Mucosa of stomach (tissue), 1 donor: ENCODE measurements around the gene IL36RN.

Source experiments
- H3K27me3 ChIP-seq: one replicate; pipeline ENCODE4 v1.7.0; 2013; ENCODE audit warnings: mild to moderate bottlenecking, low read length; ENCODE audit not compliant: control insufficient read depth, insufficient read depth
- H3K36me3 ChIP-seq: one replicate; pipeline ENCODE4 v1.7.0; 2013; ENCODE audit warnings: low read length; ENCODE audit not compliant: control insufficient read depth, insufficient read depth
- H3K4me1 ChIP-seq: one replicate; pipeline ENCODE4 v1.7.0; 2013; ENCODE audit warnings: mild to moderate bottlenecking, low read length; ENCODE audit not compliant: control insufficient read depth, insufficient read depth
- H3K4me3 ChIP-seq: one replicate; pipeline ENCODE4 v1.7.0; 2013; ENCODE audit warnings: low read length
- H3K9ac ChIP-seq: one replicate; pipeline ENCODE4 v1.7.0; 2013; ENCODE audit warnings: mild to moderate bottlenecking, low read length, moderate library complexity
- H3K9me3 ChIP-seq: one replicate; pipeline ENCODE4 v1.7.0; 2013; ENCODE audit warnings: mild to moderate bottlenecking, low read length, moderate library complexity; ENCODE audit not compliant: control insufficient read depth
- donor health status: Pancreatic carcinoma.

Gene IL36RN

DNA sequence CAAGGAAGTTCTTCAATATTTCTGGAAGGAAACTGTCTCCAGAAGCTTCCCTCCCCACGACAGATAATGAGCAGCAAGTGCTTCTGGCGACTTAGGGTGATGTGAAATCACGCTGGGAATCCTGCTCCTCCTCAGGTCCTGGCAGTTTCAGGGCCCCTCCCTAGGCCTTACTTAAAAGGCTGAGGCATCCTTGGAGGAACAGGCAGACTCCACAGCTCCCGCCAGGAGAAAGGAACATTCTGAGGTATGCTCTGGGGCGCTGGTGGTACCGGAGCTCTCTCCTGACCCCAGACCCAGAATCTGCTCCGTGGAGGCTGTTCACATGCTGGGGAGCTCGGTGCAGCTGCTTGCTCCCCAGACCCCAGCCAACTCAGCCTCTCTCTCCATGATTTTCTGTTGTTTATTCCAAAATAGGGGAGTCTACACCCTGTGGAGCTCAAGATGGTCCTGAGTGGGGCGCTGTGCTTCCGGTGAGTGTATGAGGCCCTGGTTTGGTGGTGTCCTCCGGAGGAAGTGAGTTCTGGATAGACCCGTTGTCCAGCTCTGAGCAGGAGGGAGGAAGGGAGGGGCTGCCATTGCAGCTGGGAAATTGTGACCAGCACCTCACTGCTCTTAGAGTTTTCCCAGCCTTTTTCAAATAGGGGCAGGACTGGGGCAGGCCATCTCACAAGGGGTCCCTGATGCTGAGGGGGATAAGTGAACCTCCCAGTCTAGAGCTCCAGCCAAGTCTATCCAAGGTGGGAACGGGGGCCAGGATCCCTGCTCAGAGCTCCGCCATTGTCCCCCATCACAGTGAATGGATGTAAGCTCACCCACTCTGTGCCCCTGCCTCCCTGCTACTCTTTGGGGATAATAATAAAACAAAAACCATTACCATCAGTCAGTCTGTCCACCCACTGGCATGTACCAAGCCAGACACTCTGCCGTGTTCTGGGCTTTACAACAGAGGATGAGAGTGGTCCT lies at the start of gene IL36RN:
IL36RN (plus strand) TSS at position 201 of the 963 bp plus-strand sequence; CDS start at position 442, 241 bp downstream.
- Histone ChIP-seq H3K9me3 (no peaks in the 10 kb centered on the region), H3K36me3 (no peaks in the 10 kb centered on the region), H3K27me3 (no peaks in the 10 kb centered on the region), H3K9ac (no peak within 1 kb of the TSS), H3K4me3 (no peak within 1 kb of the TSS), H3K4me1 (no peaks in the 10 kb centered on the region)

DNA sequence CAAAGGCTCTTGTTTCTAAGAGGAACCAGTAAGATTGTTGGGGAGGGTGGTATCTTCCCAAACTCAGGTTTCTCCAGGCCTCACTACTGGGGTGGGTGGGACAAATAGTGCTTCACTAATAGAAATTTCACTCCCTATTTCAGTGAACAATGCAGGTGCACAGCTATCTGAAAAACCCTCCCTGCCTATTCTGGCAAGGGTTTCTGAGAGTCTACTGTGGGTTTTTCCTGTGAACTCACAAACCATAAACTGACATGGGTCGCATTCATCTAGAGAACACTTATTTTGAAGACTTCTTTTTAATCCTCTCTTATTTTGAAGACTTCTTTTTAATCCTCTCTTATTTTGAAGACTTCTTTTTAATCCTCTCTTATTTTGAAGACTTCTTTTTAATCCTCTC lies 49.4 kb upstream of the IL36RN start:
- no peaks in the 10 kb centered on the region for H3K27me3 ChIP-seq
- no peak overlapping the region for H3K4me3 ChIP-seq
- peaks cover 5% of the 10 kb centered on the region for H3K4me1 ChIP-seq
- no peaks in the 10 kb centered on the region for H3K9me3 ChIP-seq
- no peak overlapping the region for H3K9ac ChIP-seq
- H3K36me3 ChIP-seq = no peaks in the 10 kb centered on the region

DNA sequence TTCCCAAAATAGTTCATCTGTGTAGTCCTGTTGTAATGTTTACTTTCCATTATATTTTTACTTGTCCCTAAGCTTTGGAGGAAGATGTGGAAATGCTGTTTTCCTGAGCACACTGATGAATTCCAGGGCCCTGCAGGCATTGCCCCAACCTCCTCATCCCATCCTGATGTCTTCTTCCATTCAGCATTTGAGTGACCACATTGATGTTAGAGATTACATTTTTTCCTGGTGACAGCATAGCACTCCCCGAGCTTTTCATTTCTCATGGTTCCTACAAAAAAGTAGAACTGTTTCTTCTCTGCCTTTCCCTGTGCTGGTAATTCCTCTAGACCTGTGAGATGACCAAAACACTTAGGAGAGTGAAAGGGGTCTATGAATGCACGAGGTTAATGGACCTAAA lies 48.9 kb upstream of the IL36RN start:
- Histone ChIP-seq H3K4me1 (peaks cover 5% of the 10 kb centered on the region), H3K9me3 (no peaks in the 10 kb centered on the region), H3K27me3 (no peaks in the 10 kb centered on the region), H3K36me3 (no peaks in the 10 kb centered on the region), H3K4me3 (no peak overlapping the region), H3K9ac (no peak overlapping the region)

DNA sequence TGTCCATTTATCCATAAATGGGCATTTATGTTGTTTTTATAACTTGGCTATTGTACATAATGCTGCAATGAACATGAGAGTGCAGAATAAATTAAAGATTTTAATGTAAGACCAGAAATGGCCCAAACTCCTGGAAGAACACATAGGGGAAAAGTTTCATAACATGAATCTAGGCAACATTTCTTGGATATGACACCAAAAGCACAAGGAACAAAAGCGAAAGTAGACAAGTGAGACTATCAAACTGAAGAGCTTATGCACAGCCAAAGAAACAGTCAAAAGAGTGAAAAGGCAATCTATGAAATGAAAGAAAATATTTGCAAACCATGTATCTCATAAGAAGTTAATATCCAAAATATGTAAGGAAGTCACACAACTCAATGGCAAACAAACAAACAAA lies 47.9 kb upstream of the IL36RN start:
- Histone ChIP-seq H3K27me3 (no peaks in the 10 kb centered on the region), H3K4me3 (no peak overlapping the region), H3K36me3 (no peaks in the 10 kb centered on the region), H3K9ac (no peak overlapping the region), H3K4me1 (peaks cover 13% of the 10 kb centered on the region), H3K9me3 (no peaks in the 10 kb centered on the region)

DNA sequence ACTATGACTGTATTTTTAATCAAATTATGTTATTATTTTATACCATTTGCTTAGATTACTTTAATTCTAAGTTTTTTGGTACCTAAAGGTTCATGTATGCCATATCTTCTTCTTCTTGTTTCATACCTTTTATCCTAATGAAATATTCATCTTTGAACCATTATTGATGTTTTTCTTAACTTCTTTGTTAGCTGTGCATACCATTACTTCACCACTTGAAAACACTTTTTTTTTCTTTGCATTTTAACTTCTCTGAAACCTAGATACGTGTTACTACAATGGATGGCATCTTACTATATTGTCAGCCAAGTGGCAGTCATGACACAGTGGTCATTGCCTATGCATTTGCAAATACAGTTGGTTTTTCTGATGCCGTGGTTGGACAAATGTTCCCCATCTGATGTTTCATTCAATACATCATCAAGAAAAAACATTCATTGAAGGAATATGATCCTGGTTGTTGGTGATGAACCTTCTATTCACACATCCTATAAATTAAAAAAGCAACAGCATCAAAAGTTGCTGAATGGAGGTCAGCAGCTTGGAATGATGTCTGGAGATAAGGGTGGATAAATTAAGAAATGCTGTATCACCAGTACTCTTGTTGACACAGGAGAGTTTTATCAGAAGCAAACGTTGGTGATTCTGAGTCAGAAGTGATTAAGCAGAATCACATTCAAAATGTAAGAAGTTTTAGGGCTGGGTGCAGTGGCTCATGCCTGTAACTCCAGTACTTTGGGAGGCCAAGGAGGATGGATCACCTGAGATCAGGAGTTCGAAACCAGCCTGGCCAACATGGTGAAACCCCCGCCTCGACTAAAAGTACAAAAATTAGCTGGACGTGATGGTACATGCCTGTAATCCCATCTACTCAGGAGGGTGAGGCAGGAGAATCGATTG lies 46.3 kb upstream of the IL36RN start:
- Histone ChIP-seq H3K4me3 (no peak overlapping the region), H3K9me3 (no peaks in the 10 kb centered on the region), H3K9ac (no peak overlapping the region), H3K27me3 (no peaks in the 10 kb centered on the region), H3K36me3 (no peaks in the 10 kb centered on the region), H3K4me1 (peaks cover 13% of the 10 kb centered on the region)

DNA sequence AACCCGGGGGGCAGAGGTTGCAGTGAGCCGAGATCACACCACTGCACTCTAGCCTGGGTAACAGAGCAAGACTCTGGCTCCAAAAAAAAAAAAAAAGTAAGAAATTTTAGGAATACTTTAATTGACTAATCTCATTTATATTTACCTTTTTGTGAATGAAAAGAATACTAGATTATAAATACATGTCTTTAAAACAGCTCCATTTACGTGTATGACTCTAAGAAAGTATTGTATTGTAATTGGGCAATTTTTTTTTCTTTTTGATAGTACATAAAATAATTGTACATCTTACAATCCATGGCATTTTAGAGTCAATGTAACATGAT lies 45.7 kb upstream of the IL36RN start:
- Histone ChIP-seq H3K9ac (no peak overlapping the region), H3K27me3 (no peaks in the 10 kb centered on the region)

DNA sequence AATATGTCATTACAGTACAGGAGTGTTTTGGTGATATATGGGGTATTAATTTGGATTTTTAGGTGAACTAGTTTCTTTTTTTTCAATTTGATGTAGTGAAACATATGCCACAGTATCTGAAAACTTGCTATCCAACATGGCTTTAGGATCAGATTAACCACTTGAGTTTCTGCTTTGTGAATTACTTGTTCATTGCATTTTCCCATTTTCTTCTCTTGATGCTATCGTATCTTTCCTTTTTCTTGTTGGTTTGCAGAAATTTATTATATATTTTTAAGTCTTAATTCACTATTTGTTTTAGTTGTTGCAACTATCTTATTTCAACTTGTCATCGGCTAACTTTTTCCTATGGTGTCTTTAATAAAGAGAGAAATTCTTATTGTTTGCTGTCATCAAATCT lies 44.9 kb upstream of the IL36RN start:
- no peaks in the 10 kb centered on the region for H3K9me3 ChIP-seq
- no peak overlapping the region for H3K9ac ChIP-seq
- peaks cover 13% of the 10 kb centered on the region for H3K4me1 ChIP-seq

More for the DNA sequence above, 45.7 kb upstream of the IL36RN start:
- peaks cover 13% of the 10 kb centered on the region for H3K4me1 ChIP-seq
- no peak overlapping the region for H3K4me3 ChIP-seq
- H3K9me3 ChIP-seq = no peaks in the 10 kb centered on the region
- no peaks in the 10 kb centered on the region for H3K36me3 ChIP-seq

DNA sequence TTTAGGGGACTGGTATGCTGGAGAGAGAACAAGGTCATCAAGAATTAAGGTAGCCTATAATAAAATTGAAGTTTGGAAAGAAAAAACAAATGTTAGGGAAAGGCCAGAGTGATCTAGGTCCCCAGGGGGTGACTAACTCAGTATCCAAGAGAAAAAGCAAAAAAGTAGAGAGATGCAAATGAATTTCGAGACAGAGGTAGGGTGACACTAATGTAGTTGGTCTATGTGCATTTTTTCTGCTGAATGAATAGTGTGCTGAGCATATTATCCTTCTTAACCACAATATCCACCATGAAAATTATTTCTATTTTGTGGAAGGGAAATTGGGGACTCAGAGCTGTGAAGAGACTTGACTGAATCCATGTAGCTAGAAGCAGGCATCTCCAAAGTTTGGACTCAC lies 44.0 kb upstream of the IL36RN start:
- no peak overlapping the region for H3K9ac ChIP-seq
- H3K4me1 ChIP-seq = peaks cover 13% of the 10 kb centered on the region
- H3K36me3 ChIP-seq = no peaks in the 10 kb centered on the region
- no peak overlapping the region for H3K4me3 ChIP-seq
- H3K27me3 ChIP-seq = no peaks in the 10 kb centered on the region
- H3K9me3 ChIP-seq = no peaks in the 10 kb centered on the region

More for the DNA sequence above, 44.9 kb upstream of the IL36RN start:
- no peak overlapping the region for H3K4me3 ChIP-seq
- no peaks in the 10 kb centered on the region for H3K27me3 ChIP-seq
- H3K36me3 ChIP-seq = no peaks in the 10 kb centered on the region

DNA sequence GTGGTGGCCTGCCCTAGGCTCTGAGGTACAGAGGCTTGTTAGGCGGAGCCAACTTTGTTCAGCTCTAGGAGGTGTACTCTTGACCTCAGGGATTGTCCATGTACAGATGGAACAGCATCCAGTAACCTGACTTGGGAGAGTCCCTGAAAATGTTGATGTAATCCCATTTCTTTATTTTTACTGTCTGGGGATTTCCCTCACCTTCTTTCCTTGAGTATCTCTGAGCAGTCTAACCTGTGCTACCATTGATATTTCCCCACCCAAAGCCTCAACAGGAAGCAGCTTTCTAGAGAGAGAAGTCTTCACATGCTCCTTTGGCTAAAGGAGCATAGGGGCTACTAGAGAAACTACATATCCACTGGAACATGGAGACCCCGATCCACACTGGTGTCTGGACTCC lies 43.3 kb upstream of the IL36RN start:
- Histone ChIP-seq H3K36me3 (no peaks in the 10 kb centered on the region), H3K4me3 (no peak overlapping the region), H3K27me3 (no peaks in the 10 kb centered on the region), H3K9ac (no peak overlapping the region), H3K9me3 (no peaks in the 10 kb centered on the region), H3K4me1 (peaks cover 13% of the 10 kb centered on the region)

DNA sequence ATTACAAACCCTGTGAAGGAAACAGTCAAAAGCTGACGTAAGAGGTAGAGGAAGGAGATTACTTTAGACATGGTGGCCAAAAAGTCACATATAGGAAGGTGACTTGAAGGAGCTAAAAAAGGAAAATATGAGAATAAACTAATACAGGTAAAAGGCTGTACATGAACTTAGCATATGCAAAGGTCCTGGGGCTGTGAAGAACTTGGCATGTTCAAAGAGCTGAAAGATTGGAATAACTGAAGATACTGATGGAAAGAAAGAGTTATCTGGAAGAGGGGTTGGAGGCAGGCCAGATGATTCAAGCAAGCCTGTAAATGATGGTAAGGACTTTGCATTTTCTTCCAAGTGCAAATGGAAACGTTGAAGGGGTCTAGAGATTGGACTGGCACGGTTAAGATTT lies 40.5 kb upstream of the IL36RN start:
- H3K4me1 ChIP-seq = peaks cover 8% of the 10 kb centered on the region
- no peaks in the 10 kb centered on the region for H3K27me3 ChIP-seq
- H3K4me3 ChIP-seq = no peak overlapping the region

DNA sequence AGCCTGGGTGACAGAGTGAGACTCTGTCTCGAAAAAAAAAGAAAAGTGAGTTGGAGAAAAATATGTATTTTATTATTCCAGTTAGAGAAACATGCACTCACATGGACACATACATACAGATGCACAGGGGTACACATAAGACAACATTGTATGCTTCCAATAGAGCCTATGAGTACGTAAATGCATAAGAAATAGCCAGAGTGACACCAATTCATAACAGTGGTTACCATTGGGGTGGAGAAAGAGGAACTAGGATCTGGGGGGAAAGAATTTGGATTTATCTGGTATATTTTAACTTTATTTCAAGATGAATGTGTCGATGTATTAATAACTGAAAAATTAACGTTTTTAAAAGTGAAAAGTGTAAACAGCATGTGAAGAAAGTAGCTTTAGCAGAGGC lies 37.7 kb upstream of the IL36RN start:
- no peak overlapping the region for H3K4me3 ChIP-seq
- no peaks in the 10 kb centered on the region for H3K27me3 ChIP-seq
- no peaks in the 10 kb centered on the region for H3K9me3 ChIP-seq

More for the DNA sequence above, 40.5 kb upstream of the IL36RN start:
- Histone ChIP-seq H3K36me3 (no peaks in the 10 kb centered on the region), H3K9me3 (no peaks in the 10 kb centered on the region), H3K9ac (no peak overlapping the region)

DNA sequence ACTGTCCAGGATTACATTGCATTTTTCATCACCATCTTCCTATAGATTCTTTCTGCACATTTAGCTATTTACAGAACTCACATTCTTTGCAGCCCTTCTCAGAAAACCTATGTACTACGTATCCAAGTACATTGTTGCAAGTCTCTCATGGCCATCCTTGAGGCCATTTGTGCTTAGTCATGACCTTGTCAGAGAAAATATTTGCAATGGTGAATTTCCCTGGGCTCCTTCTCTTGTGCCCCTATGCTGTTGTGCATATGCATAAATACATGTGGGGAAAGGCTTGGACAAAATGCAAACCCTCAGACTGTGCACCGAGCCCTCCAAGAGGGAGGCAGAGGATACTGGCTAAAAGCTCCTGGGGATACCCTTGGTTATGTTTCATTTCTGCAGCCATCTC lies 34.2 kb upstream of the IL36RN start:
- no peaks in the 10 kb centered on the region for H3K36me3 ChIP-seq
- no peaks in the 10 kb centered on the region for H3K9me3 ChIP-seq
- H3K9ac ChIP-seq = no peak overlapping the region
- no peaks in the 10 kb centered on the region for H3K4me1 ChIP-seq
- H3K4me3 ChIP-seq = no peak overlapping the region
- H3K27me3 ChIP-seq = peaks cover 4% of the 10 kb centered on the region

More for the DNA sequence above, 37.7 kb upstream of the IL36RN start:
- no peaks in the 10 kb centered on the region for H3K36me3 ChIP-seq
- no peaks in the 10 kb centered on the region for H3K4me1 ChIP-seq
- H3K9ac ChIP-seq = no peak overlapping the region
